Bone marrow (tissue), 2 donors: Measurements from ENCODE around the gene CHRNE.
A peak's percentile ranks its signal among the peaks of the same experiment; 100 is the strongest.

Experiments used
- DNase-seq, 2 donors: peaks; one replicate each; lab custom pipeline; 2025; lab: John Stamatoyannopoulos, UW

CHRNE gene

GRCh38 chr17:4903051-4903818, at the start of gene CHRNE:
TSS of gene CHRNE (minus strand) at chr17:4903098. CDS start at chr17:4903063, 35 bp downstream.
- DNase-seq = peak; percentile 16 to 49

DNA sequence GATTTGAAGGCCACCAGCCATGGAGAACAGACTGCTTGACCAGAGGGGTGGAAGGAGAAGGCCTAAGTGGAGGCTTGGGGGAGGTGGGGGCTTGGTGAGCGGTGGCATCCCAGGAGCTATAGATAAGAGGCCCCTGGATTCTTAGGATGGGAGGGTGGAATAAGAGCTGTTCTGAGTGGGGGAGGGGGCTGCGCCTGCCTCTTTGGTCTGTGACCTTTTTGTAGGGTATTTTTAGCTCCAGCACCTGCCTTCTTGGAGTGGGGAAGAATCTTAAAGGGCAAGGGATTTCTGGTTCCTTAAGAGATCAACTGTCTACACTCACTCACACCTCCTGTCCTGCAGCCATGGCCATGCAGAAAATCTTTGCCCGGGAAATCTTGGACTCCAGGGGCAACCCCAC, 48.6 kb upstream of the CHRNE start:
- DNase-seq = no peak

DNA sequence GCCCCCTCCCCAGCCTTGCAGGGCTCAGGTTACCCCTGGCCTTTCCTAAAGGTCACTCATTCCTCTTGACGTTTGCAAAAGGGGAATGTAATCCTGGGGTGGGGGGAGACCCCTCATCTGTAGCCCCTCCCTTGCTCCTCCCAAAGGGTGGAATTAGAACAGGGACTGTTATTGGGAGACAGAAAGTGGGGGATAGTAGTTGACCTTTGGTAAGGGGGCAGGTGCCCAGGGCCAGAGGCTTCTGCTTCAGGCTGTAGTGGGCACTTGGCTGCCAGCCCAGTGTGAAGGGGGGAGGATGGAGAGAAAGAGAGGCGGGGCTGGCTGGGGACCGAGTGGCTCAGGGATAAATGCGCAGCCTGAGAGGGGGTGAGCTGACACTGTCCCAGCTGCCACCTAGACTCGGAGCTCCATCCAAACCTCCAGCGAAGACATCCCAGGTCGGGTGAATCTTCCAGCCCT, 47.9 kb upstream of the CHRNE start, which contains the start of gene ENO3:
TSS of gene ENO3 (plus strand) at position 374 of the 459 bp plus-strand sequence. CDS start 711 bp downstream, outside the sequence.
- DNase-seq = no peak

- no peak for DNase-seq
These were observed 47.3 kb upstream of the CHRNE start for GRCh38 chr17:4950075-4950745.

GRCh38 chr17:4949321-4950074, 46.6 kb upstream of the CHRNE start:
- peak; percentile 29 to 88 for DNase-seq

GRCh38 chr17:4948931-4949320, 46.0 kb upstream of the CHRNE start:
- DNase-seq = peak in 1 of 2 donors; percentile 56

DNA sequence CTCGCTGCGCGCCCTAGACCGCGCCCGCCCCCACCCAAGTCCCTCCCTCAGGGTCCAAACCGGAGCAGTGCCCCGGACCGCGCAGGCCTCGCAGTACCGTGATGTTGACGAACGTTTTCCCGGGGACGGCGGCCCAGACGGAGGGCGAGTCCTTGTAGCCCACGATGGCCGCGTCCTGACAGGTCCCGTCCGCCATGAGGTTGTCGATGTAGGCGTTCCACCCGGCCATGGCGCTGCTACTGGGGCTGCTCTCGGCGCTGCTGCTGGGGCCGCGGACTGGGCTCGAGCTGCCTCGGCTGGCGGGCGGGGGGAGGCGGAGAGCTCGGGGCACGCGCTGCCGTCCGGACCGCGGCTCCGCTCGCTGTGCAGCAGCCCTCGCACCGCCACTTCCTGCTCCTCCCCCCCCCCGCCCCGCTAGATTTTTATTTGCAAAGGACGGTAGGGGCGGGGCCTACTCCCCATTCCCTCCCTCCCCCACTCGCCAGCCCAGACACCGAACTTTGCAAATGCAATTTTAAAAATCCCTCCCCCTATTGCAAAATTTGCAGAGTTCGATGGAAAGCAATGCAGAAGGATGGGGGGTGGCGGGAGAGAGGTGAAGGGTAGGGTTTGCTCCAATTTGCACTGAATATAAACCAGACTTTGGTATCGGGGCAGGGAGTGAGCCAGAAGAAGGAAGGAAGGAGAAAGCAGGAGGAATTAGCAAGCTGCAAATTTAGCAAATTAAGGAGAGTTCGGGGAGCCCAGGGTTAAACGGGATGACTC, 45.5 kb upstream of the CHRNE start, which contains the start of gene PFN1:
TSS of gene PFN1 (minus strand) at position 365 of the 765 bp plus-strand sequence. CDS start at position 229, 136 bp downstream.
- DNase-seq = peak; percentile 84 to 94

DNA sequence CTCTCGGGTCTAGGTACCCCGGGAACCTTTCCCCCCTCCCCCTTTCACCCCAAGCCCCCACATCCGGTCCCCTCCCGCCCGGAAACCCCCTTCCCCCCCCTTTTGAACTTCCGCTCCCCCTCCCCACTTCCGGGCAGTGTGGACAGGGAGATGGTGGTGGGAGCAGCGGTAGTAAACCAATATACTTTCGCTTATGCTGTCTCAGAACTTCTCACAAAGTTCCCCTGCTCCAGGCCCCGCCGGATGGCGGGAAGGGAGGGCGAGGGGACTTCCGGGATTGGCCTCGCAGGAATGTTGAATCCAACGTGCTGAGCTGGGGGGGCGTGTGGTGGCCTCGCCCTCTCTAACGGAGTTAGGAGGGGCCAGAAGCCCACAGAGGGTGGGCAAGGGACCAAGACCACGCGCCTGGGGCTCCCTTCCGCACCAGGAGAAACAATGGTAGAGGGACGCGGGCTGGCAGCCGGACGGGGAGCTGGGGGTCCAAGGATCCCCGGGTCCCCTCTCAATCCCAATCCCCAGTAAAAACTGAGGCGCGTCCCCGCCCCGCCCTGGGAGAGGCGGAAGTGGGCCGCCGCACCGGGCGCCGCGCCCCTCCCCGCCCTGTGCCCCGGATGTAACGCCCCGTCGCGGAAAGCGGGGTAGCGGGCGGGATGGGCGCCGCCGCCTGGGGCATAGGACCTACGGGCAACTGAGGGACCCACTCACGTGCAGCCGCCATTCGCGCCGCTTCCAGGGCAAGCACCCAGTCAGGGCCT, 44.7 kb upstream of the CHRNE start:
- DNase-seq = peak in 1 of 2 donors; percentile 62

- DNase-seq = no peak
These were observed 44.1 kb upstream of the CHRNE start for GRCh38 chr17:4947010-4947410.

DNA sequence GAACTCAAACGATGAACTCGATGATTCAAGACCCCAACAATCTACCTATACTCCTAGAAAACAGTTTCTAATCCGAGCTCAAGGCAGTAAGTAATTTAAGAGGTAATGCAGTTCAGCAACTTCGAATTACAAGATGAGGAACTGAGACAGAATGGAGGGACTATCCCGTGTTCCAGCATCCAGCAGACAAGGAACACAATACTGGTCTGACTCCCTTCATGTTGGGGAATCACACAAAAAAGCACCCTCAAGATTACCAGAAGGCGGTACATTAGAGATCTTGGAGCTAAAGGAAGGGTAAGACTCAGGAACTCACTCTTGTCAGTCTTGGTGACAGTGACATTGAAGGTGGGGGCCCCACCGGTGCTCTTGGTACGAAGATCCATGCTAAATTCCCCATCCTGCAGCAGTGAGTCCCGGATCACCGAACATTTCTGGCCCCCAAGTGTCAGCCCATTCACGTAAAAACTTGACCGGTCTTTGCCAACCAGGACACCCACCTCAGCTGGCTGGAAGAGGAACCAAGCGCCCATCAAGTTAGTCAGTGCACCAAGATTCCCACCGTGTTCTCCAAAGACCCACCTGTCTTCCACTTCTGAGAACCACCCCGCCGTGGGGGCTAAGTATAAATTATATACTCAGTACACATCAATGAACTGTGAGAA, 43.5 kb upstream of the CHRNE start:
- DNase-seq = no peak

DNA sequence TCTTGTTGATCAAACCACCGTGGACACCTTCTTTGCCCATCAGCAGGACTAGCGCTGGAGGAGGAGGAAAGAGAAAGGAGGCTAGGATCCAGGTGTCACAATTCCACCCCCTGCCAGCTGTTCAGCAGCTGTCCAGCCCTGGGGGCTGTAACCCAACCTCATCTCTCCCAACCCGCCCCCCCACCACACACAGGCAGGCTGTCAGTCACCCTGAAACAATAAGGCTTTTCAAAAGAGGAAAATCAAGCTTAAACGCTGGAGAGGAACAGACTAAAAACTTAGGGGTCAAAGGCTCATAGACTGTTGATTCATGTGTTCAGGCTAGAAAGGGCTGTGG, 43.0 kb upstream of the CHRNE start:
- DNase-seq = no peak

DNA sequence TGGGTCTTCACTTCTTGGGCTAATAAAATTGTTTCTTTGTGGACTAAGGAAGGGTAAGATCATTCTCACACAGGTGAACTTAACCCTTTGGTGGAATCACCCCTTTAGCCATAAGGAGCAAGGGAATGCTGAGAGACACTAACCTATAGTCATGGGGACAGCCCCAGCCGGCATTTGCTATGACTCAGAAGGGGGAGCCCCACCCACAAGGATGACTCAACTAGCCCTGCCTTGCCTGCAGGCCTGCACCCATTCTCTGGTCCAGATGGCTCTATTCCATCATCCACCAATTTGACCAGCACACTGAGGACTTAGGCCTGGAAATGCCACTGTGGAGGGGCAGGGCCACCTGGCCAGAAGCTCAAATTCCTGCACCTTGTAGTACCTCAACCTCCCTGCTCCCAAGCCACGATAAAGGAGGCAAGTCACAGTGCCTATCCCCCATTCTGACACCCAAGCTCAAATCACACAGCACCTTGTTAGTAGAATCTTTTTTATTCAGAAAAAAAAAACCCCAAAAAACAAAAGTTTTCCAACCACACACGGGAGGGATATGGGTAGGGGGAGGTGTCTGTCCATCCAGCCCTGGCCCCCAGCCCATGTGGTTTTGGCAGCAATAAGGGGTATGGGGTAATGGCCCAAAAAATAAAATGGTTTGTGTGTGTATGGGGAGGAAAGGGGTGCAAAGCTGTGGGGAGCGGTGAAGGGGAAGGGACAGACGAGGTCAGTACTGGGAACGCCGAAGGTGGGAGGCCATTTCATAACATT, 42.5 kb upstream of the CHRNE start:
- peak; percentile 41 to 46 for DNase-seq

DNA sequence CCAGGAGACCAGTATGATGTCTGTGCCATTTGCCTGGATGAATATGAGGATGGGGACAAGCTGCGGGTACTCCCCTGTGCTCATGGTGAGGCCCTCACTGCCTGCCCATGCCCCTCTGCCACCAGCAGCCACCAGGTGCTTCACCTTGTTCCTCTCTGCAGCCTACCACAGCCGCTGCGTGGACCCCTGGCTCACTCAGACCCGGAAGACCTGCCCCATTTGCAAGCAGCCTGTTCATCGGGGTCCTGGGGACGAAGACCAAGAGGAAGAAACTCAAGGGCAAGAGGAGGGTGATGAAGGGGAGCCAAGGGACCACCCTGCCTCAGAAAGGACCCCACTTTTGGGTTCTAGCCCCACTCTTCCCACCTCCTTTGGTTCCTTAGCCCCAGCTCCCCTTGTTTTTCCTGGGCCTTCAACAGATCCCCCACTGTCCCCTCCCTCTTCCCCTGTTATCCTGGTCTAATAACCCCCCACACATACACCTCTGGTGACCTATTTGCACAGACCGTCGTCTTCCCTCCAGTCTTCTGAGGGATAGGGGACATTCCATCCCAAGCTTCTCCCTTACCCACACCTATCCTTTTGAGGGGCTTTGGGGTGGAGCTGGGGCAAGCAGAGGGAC, 41.8 kb upstream of the CHRNE start:
- no peak for DNase-seq

DNA sequence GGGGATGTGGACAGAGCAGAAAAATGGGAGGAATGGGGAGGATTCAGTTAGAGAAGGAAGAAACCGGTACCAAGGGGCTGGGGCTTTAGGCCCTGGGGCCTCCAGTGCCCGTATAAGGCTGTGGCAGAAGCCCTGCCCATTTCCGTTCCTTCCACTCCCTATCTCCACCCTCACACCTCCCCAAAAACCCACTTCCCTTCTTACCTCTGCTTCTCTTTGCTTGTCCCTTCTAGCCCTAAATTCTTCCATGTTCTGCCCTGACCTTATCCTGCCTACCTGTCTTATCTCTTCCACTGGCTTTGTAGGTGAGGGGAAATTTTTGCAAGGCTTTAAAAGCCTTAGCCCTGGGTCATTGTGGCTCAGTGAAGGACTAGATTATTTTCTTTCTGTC, 41.3 kb upstream of the CHRNE start:
- DNase-seq = peak in 1 of 2 donors; percentile 29

DNA sequence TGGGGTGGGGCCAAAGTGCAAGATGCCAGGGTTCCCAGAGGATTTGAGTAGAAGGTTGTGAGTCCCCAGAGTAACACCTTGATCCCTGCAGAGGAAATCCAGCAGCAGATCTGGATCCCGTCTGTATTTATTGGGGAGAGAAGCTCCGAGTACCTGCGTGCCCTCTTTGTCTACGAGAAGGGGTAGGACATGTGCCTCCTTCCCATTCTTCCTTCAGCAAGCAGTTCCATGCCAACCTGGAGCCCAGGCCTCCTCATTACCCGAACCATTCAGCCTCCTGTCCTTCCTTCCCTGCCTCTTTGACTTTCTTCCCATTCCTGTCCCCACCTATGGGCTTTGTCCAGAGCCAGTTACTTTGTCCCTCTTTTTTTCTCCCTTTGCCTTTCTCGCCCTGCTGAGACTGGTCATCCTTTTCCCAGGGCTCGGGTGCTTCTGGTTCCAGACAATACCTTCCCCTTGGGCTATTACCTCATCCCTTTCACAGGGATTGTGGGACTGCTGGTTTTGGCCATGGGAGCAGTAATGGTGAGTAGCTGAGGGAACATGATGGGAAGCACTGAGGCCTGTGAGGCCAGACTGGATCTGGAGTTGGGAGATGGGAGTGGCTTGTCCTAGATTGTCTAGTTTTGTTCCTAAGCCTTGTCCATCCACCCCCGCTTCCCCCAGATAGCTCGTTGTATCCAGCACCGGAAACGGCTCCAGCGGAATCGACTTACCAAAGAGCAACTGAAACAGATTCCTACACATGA, 40.0 kb upstream of the CHRNE start:
- DNase-seq = no peak

DNA sequence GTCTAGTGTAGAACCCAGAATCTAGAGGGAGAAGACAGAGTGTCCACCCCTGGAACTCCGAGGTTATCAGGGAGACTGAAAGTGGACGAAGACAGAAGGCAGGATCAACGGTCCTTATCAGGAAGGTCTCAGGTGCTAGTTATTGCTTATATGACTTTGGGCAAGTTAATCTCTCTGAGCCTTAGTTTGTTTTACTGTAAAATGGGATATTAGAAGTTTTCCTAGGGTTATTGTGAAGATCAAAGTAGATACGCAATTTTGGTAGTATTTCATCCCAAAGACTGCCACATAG, 38.4 kb upstream of the CHRNE start:
- no peak for DNase-seq

DNA sequence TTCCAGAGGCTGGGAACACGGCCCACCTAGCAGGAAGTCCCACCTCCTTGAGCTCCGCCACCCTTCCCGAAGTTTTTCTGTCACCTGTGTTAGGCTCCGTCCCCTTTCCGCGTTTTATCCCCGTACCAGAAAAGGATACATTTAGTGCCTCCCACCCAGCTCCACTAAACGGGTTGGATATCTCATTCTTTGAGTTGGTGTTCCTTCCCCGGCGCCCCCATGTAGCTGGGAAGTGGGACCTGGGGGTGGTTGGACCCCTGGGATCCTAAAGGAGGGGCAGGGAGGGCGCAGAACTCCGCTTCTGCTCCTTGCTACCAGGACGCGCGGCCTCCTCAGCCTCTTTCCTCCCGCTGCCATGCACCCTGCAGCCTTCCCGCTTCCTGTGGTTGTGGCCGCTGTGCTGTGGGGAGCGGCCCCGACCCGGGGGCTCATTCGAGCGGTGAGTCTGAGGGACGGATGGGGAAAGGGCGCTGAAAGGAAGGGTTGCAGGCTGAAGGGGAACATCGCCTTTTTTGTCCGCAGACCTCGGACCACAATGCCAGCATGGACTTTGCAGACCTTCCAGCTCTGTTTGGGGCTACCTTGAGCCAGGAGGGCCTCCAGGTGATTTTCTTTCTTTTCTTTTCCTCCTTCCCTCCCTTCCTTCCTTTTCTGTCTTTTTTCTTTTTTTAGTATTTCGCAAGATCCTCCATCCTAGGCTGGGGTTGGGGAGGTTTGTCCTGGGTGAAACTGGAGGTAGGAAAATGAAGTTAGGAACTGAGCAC, 37.8 kb upstream of the CHRNE start:
- no peak for DNase-seq
